GM18499 (cell line): Measurements from ENCODE around the gene CWH43.
"Not testable (repeated sequence)": the region's sequence is repeated elsewhere in the genome, so short reads cannot be mapped to it uniquely, and the experiment has no call there.

Experiments
- ATAC-seq: cut with Tn5 transposase; IDR thresholded peaks from one replicate; pipeline ENCODE4 v1.9.1; 2021; ENCODE audit warnings: moderate number of reproducible peaks; ENCODE audit not compliant: insufficient read depth, unreplicated experiment

CWH43 gene

DNA sequence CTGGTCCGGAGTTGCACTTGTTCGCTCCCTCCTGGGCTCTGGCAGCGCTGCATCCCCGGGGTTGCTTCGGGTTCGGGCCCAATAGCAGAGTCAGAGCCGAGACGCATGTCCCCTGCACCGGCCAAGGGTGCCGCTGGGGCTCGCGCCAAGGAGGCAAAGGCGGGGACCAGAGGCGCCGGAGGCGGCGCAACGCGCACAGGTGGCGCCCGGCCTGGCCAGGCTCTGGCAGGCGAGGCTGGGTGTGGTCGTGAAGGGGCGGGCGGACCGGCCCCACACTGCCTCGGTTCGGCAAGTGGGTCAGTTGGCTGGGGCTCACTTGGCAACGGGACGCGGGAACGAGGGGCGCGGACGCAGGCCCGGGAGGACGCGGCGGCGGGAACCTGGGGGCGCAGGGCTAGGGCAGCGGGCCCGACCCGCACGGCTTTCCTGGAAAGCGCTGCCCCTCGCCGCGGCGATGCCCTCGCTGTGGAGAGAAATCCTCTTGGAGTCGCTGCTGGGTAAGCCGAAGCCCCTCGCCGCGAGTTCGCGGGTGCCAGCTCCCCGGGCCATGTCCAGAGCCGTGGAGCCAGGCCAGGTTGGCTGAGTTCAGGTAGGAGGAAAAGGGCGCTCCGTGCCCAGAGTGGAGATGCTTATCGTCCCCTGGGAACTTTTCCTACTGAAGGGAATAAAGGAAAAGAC, at the start of gene CWH43:
CWH43 (plus strand) TSS at position 300 of the 678 bp plus-strand sequence; CDS start at position 455, 155 bp downstream.
- ATAC-seq = no peak

DNA sequence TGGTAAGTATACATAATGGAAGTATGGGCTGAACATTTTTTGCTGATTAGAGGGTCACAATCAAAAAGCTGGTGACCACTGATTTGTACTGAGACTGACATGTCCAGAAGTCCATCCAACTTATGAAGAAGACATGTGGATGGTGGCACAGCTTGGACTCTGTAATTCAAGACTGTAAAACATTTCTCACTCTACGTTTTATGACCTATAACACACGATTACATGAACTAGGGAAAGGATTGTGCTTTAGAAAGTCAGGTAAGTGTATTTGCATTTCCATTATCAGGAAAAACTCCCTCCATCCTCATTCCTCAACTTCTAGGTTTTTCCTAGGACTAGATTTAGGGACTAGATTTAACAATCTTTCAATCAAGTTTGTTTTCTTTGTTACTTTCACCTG, 49.0 kb upstream of the CWH43 start:
- ATAC-seq = no peak

DNA sequence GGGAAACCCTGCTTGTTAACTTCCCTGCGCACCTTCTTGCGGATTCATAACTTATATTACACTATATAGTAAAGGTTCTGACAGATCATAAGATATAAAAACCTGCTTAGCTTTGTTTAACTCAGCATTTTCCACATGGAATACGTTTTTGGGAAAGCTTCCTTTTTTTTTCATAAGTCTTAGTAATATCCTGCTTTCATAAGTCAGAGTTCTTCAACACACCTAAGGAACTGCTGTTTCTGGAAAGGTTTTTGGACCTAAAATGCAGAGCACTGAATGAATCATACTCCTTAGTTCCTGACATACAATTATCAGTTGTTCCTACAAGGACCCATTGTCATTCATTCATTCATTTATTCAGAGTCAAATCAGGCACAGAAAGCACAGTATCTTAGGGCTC, 47.2 kb upstream of the CWH43 start:
- no peak for ATAC-seq

DNA sequence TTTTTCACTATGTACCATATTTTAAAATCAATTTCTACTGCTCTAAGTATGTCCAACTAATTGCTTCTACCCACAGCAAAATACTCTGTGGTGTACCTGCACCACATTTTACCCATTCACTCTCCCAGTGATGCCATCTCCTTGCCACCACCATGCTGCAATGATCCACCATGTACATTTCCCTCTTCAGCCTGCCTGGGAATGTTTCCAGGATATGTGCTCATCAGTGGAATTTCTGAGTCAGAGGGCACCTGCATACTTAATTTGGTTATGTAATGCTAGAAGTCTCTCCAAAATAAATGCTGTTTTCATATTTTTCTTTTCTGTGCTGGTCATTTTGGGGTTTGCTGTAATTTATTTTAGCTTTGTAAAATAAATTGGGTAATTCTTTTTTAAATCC, 46.3 kb upstream of the CWH43 start:
- no peak for ATAC-seq

- ATAC-seq = no peak
Measured at GRCh38 chr4:48943387-48943786, 42.7 kb upstream of the CWH43 start.

DNA sequence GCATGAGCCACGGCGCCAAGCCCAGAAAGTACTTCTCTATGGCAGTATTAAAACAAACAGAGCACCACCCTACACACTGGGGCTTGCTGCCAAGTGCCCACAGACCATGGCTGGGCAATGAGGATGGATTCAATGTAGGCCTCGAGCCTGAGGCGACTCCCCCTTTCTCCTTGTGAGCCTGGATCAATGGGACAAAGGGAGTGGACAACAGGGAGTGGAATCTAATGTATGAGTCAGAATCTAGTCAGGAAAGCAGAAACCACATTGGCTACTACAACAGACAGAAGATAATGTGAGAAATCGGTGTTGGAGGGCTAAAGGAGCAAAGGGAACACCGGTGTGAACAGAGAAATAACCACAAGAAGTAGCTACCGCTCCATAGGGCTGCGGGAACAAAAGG, 41.8 kb upstream of the CWH43 start:
- ATAC-seq = no peak

DNA sequence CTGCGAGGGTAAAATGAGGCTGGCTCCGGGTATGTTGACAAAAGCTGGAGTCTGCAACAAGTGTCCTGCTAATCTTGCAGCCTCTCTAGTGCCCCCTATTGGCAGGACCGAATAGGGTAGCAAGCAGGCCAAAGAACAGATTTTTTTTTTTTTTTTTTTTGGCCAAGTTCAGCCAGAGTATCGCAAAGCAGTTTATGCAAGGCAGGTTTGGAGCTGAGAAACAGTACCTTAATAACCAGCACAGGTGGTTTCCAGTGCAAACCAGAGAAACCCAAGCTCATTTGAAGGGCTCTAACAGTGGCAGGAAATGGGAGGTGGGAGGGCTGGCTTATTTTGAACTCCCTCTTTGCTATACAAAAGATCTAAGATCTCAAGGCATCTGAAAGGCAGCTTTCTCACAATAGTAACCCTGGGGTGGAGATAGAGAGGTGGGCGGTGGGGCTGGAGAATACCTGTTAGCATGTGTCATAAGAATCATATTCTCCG, 41.3 kb upstream of the CWH43 start:
- no peak for ATAC-seq

DNA sequence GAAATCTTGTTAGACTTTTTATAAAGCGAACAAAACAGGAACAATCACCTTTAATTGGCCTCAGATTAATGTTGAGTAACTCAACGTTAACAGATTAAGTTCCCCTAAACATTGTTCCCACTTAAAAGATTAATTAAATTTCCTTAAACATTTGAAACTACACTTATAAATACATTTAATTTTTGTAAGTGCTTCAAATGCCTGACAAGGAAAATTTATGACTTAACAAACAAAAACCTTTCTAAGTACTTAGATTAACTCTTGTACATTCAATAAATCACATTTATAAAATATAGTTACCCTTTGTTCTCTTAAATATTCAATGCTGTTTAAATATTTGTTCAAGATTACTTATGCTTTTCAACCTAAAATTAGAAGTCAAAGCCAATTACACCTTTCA, 40.1 kb upstream of the CWH43 start:
- no peak for ATAC-seq

DNA sequence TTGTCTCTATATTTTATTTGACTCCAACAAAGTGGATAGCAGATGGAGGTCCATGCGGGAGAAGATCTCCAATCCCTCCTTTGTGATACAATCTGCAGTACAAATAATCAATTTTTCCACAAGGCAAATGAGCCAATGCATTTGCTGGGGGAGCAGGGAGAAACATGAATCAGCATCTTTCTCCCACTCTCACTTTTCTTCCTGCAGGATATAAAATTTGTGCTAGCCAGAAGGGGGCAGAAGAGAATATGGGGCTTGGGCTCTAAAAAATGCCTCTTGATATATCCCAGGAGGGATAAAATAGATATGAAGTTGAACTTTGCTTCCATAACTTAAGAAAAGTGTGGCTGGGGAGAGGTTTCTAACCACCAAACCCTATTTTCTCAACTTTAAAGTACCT, 38.3 kb upstream of the CWH43 start:
- no peak for ATAC-seq

DNA sequence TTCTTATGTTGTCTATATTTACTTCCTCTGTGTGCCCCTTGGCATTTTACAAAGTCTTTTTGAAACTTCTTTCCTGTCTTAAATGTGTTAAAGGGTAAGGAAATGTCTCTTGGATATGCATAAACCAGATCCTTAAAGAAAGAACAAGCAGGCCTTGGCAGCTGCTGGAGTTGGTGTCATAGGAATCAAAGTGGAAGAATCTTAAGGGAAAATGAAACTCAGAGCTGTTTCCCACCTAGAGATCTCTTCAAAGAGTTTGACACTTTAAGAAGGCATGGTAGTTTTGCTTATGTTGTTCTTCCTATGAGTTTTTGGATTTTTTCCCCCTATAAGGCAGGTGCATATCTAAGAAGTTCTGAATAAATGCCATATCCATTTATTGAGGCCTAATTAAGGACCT, 37.0 kb upstream of the CWH43 start:
- ATAC-seq = no peak

DNA sequence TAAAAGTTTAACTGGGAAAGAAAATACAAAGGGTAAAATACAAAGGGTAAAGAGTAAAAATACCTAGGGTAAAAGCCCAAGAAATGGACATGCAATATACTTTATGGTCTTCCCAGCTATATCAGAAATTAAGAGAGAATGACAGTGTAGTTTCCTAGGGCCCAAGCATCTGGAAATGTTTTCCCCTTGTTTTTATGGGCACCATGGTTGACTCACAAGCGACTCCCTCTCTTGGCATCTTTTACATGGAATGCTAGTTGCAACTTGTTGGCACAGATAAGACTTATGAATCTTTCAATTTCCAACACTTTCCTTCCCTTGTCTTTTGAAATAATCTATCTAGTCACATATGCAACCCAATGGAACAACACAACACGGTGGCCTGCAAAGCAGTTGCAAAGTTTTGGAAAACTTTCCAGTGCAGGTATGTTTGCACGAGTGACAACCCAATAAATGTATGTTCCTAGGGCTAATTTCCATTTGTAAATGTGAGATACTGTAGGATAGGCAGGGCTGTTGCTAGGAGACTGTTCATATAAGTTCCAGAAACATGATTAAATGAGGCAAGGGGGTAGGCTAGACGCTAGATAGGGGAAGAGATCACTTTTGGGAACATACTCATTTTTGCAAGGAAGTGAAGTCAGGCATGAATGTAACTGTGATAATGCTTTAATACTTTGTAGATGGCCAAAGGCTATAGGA, 36.4 kb upstream of the CWH43 start:
- ATAC-seq = no peak

- ATAC-seq = no peak
Measured at GRCh38 chr4:48954314-48954713, 31.8 kb upstream of the CWH43 start.

DNA sequence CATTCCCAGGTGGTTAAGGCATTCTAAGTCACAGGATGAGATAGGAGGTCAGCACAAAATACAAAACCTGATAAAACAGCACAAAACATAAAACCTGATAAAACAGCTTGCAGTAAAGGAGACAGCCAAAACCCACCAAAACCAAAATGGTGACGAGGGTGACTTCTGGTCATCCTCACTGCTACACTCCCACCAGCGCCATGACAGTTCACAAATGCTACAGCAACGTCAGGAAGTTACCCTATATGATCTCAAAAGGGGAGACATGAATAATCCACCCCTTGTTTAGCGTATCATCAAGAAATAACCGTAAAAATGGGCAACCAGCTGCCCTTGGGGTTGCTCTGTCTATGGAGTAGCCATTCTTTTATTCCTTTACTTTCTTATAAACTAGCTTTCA, 28.7 kb upstream of the CWH43 start:
- not testable (repeated sequence) for ATAC-seq

GRCh38 chr4:48958582-48958981, 27.5 kb upstream of the CWH43 start:
- no peak for ATAC-seq

DNA sequence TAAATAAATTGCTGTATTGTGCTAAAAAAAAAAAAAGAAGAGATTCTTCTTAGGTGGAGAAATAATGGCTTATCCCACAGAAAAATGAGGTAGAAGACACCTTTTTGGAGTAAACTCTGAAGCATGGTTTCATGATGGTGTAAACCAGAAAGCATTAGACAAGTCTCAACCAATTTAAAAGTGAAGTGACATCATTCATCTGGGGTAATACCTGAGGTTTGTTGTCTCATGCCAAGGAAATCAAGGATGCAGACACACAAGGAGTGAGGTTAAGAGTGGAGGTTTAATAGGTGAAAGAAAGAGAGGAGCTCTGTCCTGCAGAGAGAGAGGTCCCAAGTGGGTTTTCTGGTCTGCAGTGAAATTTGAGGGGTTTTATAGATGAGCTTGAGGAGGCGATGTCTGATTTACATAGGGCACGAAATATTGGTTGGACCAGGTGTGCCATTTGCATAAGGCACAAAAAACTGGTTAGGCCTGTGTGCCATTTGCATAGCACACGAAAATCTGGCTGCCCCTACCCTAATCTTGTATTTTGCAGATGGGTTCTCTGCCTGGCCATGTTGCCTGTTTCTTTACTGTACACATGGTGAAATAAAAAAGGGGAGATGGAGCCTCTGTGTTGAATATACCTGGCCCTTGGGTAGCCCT, 25.0 kb upstream of the CWH43 start:
- no peak for ATAC-seq

- ATAC-seq = no peak
Measured at GRCh38 chr4:48962636-48963035, 23.4 kb upstream of the CWH43 start.

DNA sequence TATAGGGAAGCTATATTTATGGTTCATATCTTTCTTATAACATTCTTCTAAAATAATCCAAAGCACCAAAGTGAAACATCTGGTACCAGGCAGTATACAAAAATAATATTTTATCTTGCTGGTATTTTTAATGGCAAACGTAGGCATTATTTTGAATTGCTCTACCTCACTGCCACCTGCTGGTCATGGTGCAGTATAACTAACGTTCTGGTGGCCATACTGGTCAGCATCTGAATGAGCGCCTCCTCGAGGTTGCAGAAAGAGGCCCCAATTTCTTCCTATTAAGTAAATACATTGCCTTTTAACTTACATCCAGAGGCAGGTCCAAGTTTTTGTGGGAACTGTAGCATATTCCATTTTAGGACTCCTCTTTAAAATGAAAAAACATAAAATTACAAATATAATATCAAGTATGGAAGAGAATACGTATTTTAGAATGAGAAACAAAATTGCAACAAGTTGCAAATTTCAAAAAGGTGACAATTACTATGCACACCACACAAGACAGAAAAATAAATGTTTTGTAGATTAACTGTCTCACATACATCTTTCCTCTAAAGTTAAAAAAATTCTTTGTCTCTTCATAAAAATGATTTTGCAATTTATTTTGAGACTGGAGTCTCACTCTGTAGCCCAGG, 22.9 kb upstream of the CWH43 start:
- peak; percentile 78 for ATAC-seq

DNA sequence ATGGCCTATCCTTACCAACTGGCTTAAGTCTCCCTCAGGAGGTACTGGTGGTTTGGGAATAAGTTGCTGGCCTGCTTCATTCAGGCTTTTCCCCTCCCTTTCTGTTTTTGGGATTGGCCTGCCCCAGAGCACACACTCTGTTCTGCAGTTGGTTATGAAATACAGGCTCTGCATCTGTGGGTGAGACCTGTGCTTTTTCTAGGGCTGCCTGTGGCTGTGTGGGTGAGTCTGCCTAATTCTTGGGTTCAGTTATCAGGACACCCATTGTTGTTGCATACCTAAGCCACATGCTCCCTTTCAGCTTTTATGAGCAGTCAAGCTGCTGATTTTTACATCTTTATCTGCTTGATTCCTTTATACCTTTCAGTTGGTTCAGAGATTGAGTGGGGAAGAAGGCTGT, 19.0 kb upstream of the CWH43 start:
- no peak for ATAC-seq

DNA sequence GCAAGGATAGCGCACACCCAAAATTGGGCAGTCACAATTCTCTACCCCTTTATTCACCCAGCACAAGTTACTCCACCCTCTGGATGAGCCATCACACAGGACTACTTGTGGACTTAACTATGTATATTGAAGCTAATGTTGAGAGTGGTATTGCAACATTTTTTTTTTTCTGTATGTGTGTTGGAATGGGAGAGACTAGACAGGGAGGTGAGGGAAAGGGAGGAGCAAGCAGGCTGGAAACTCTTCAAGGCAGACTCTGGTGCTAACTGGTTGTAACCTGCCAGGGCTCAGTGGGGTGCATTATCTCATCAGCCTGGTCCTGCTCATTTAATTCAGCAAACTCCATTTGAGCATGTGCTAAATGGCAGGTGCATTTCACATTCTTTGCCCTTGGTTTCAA, 18.4 kb upstream of the CWH43 start:
- ATAC-seq = no peak

GRCh38 chr4:48968814-48969213, 17.3 kb upstream of the CWH43 start:
- no peak for ATAC-seq

GRCh38 chr4:48970471-48970921, 15.6 kb upstream of the CWH43 start:
- no peak for ATAC-seq
